Measurements from ENCODE around the gene VSIG1. TPM values are rescaled to one million over a fixed set of nuclear protein-coding genes. Genes with fewer than 3 reads are reported as not detected.

The VSIG1 gene
- total and polyA plus RNA-seq, 2 experiments from 2014 or later, result 1.2 to 1.7 TPM

GRCh38 chrX:108121291-108121690, 76.4 kb downstream of the VSIG1 start:
- Histone ChIP-seq H3F3A (replicated peaks; ENCODE audit: low read depth) (no peaks in the 10 kb centered on the region), H3K4me3 (no peak overlapping the region), H4K20me1 (replicated peaks; ENCODE audit: insufficient read depth) (no peaks in the 10 kb centered on the region), H3K79me2 (replicated peaks; ENCODE audit: insufficient read depth) (no peaks in the 10 kb centered on the region), H3K36me3 (ENCODE audit: insufficient read depth) (no peaks in the 10 kb centered on the region), H3K27me3 (ENCODE audit: insufficient read depth) (no peaks in the 10 kb centered on the region), H3K9me2 (ENCODE audit: insufficient read depth) (no peaks in the 10 kb centered on the region), H3K27ac (ENCODE audit: low read depth) (no peak overlapping the region), H3K4me1 (ENCODE audit: insufficient read depth) (no peaks in the 10 kb centered on the region), H2AFZ (no peak overlapping the region), H3K4me2 (no peak overlapping the region)
- no peak overlapping the region for H3K4me3 Mint-ChIP-seq
- H3K4me1 Mint-ChIP-seq, result peaks cover 10% of the 10 kb centered on the region
- H3K27me3 Mint-ChIP-seq (ENCODE audit: insufficient read depth, low read depth, poor library complexity), result no peaks in the 10 kb centered on the region
- no peaks in the 10 kb centered on the region for H3K9me3 Mint-ChIP-seq
- H3K27ac Mint-ChIP-seq, result no peak overlapping the region
- ATAC-seq (no peak), DNase-seq (ENCODE audit: low spot score) (no peak)
- TF ChIP-seq, protein P1, sequence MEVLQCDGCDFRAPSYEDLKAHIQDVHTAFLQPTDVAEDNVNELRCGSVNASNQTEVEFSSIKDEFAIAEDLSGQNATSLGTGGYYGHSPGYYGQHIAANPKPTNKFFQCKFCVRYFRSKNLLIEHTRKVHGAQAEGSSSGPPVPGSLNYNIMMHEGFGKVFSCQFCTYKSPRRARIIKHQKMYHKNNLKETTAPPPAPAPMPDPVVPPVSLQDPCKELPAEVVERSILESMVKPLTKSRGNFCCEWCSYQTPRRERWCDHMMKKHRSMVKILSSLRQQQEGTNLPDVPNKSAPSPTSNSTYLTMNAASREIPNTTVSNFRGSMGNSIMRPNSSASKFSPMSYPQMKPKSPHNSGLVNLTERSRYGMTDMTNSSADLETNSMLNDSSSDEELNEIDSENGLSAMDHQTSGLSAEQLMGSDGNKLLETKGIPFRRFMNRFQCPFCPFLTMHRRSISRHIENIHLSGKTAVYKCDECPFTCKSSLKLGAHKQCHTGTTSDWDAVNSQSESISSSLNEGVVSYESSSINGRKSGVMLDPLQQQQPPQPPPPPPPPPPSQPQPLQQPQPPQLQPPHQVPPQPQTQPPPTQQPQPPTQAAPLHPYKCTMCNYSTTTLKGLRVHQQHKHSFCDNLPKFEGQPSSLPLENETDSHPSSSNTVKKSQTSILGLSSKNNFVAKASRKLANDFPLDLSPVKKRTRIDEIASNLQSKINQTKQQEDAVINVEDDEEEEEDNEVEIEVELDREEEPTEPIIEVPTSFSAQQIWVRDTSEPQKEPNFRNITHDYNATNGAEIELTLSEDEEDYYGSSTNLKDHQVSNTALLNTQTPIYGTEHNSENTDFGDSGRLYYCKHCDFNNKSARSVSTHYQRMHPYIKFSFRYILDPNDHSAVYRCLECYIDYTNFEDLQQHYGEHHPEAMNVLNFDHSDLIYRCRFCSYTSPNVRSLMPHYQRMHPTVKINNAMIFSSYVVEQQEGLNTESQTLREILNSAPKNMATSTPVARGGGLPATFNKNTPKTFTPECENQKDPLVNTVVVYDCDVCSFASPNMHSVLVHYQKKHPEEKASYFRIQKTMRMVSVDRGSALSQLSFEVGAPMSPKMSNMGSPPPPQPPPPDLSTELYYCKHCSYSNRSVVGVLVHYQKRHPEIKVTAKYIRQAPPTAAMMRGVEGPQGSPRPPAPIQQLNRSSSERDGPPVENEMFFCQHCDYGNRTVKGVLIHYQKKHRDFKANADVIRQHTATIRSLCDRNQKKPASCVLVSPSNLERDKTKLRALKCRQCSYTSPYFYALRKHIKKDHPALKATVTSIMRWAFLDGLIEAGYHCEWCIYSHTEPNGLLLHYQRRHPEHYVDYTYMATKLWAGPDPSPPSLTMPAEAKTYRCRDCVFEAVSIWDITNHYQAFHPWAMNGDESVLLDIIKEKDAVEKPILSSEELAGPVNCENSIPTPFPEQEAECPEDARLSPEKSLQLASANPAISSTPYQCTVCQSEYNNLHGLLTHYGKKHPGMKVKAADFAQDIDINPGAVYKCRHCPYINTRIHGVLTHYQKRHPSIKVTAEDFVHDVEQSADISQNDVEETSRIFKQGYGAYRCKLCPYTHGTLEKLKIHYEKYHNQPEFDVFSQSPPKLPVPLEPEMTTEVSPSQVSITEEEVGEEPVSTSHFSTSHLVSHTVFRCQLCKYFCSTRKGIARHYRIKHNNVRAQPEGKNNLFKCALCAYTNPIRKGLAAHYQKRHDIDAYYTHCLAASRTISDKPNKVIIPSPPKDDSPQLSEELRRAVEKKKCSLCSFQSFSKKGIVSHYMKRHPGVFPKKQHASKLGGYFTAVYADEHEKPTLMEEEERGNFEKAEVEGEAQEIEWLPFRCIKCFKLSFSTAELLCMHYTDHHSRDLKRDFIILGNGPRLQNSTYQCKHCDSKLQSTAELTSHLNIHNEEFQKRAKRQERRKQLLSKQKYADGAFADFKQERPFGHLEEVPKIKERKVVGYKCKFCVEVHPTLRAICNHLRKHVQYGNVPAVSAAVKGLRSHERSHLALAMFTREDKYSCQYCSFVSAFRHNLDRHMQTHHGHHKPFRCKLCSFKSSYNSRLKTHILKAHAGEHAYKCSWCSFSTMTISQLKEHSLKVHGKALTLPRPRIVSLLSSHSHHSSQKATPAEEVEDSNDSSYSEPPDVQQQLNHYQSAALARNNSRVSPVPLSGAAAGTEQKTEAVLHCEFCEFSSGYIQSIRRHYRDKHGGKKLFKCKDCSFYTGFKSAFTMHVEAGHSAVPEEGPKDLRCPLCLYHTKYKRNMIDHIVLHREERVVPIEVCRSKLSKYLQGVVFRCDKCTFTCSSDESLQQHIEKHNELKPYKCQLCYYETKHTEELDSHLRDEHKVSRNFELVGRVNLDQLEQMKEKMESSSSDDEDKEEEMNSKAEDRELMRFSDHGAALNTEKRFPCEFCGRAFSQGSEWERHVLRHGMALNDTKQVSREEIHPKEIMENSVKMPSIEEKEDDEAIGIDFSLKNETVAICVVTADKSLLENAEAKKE (CRISPR knock-in tag; IDR thresholded peaks at IDR 0.05), result no peak
- TF ChIP-seq EZH2phosphoT487 (IDR thresholded peaks at IDR 0.05; ENCODE audit: unreplicated experiment) (no peak), NANOG (IDR thresholded peaks at IDR 0.05; ENCODE audit: borderline replicate concordance) (no peak), JUNB (IDR thresholded peaks at IDR 0.05; ENCODE audit: unreplicated experiment) (no peak), ZNF114 (CRISPR knock-in tag; IDR thresholded peaks at IDR 0.05) (no peak), POLR2AphosphoS5 (IDR thresholded peaks at IDR 0.05; ENCODE audit: low read depth) (no peak), EZH2 (IDR thresholded peaks at IDR 0.05; ENCODE audit: low read depth, unreplicated experiment) (no peak), CREB1 (CRISPR knock-in tag; IDR thresholded peaks at IDR 0.05; ENCODE audit: low read depth) (no peak), STAT1 (IDR thresholded peaks at IDR 0.05; ENCODE audit: unreplicated experiment) (no peak), ETS1 (IDR thresholded peaks at IDR 0.05) (no peak), ZNF331 (CRISPR knock-in tag; IDR thresholded peaks at IDR 0.05; ENCODE audit: low read depth) (no peak)
- TF ChIP-seq, protein P2, sequence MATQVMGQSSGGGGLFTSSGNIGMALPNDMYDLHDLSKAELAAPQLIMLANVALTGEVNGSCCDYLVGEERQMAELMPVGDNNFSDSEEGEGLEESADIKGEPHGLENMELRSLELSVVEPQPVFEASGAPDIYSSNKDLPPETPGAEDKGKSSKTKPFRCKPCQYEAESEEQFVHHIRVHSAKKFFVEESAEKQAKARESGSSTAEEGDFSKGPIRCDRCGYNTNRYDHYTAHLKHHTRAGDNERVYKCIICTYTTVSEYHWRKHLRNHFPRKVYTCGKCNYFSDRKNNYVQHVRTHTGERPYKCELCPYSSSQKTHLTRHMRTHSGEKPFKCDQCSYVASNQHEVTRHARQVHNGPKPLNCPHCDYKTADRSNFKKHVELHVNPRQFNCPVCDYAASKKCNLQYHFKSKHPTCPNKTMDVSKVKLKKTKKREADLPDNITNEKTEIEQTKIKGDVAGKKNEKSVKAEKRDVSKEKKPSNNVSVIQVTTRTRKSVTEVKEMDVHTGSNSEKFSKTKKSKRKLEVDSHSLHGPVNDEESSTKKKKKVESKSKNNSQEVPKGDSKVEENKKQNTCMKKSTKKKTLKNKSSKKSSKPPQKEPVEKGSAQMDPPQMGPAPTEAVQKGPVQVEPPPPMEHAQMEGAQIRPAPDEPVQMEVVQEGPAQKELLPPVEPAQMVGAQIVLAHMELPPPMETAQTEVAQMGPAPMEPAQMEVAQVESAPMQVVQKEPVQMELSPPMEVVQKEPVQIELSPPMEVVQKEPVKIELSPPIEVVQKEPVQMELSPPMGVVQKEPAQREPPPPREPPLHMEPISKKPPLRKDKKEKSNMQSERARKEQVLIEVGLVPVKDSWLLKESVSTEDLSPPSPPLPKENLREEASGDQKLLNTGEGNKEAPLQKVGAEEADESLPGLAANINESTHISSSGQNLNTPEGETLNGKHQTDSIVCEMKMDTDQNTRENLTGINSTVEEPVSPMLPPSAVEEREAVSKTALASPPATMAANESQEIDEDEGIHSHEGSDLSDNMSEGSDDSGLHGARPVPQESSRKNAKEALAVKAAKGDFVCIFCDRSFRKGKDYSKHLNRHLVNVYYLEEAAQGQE (IDR thresholded peaks at IDR 0.05; ENCODE audit: unreplicated experiment), result no peak
- TF ChIP-seq, protein P3, sequence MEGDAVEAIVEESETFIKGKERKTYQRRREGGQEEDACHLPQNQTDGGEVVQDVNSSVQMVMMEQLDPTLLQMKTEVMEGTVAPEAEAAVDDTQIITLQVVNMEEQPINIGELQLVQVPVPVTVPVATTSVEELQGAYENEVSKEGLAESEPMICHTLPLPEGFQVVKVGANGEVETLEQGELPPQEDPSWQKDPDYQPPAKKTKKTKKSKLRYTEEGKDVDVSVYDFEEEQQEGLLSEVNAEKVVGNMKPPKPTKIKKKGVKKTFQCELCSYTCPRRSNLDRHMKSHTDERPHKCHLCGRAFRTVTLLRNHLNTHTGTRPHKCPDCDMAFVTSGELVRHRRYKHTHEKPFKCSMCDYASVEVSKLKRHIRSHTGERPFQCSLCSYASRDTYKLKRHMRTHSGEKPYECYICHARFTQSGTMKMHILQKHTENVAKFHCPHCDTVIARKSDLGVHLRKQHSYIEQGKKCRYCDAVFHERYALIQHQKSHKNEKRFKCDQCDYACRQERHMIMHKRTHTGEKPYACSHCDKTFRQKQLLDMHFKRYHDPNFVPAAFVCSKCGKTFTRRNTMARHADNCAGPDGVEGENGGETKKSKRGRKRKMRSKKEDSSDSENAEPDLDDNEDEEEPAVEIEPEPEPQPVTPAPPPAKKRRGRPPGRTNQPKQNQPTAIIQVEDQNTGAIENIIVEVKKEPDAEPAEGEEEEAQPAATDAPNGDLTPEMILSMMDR (conservative IDR thresholded peaks at IDR 0.05; ENCODE audit: low read depth in 2 of 2), result no peak
- H3K36me3 Mint-ChIP-seq (ENCODE audit: low read depth), result no peaks in the 10 kb centered on the region
